ENCODE data around the gene EPAS1. TPM values are rescaled to one million over a fixed set of nuclear protein-coding genes. Genes with fewer than 3 reads are reported as not detected.
A peak's percentile ranks its signal among the peaks of the same experiment; 100 is the strongest.

Gene EPAS1
- total RNA-seq, 1 donor from 2014 or later = 5.1 TPM

DNA sequence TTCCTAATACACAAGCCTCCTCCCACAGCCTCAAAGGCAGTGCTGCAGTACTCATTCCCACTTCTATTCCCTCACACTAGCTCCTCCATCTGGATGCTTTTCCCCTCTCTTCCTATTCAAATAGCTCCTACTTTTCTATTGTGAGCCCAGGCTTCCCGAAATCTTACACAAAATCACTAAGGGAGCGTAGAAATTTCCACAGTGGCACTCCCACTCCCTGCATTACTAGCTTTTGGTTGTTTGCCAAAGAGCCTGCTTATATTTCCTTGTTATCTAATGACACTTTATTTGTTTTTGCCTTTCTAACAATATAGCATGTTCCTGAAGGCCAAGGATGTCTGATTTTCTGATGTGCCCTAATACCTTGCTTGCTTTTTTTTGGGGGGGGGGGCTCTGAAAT lies 10.9 kb downstream of the EPAS1 start:
- peaks cover 14% of the 10 kb centered on the region for H3K27me3 Mint-ChIP-seq
- H3K4me3 Mint-ChIP-seq (ENCODE audit: low read depth) = no peak overlapping the region

DNA sequence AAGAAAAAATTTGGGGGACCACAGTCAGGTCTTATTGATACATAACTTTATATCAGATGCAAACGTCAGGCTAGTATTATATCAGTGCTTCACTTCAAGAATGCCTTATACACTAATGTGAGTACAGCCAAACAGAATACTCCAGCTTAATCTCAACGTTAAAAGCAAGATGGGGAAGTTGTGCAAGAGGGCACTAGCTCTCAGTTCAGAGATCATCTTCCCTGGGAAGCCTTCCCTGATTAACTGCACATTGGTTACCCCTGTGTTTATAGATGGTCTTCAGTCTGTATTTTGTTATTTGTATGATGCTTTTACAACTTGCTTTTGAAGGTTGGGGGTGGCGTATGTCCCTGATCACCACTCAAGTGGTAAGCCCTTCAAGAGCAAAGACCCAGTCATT lies 11.4 kb downstream of the EPAS1 start:
- TF ChIP-seq, protein P1, sequence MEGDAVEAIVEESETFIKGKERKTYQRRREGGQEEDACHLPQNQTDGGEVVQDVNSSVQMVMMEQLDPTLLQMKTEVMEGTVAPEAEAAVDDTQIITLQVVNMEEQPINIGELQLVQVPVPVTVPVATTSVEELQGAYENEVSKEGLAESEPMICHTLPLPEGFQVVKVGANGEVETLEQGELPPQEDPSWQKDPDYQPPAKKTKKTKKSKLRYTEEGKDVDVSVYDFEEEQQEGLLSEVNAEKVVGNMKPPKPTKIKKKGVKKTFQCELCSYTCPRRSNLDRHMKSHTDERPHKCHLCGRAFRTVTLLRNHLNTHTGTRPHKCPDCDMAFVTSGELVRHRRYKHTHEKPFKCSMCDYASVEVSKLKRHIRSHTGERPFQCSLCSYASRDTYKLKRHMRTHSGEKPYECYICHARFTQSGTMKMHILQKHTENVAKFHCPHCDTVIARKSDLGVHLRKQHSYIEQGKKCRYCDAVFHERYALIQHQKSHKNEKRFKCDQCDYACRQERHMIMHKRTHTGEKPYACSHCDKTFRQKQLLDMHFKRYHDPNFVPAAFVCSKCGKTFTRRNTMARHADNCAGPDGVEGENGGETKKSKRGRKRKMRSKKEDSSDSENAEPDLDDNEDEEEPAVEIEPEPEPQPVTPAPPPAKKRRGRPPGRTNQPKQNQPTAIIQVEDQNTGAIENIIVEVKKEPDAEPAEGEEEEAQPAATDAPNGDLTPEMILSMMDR (IDR thresholded peaks at IDR 0.05; ENCODE audit: unreplicated experiment) = no peak
- peaks cover 2% of the 10 kb centered on the region for H3K36me3 Mint-ChIP-seq (ENCODE audit: insufficient read depth)
- no peak overlapping the region for H3K4me3 Mint-ChIP-seq (ENCODE audit: low read depth)
- H3K4me1 Mint-ChIP-seq (ENCODE audit: low read depth) = peaks cover 45% of the 10 kb centered on the region
- H3K27me3 Mint-ChIP-seq = peaks cover 15% of the 10 kb centered on the region
- H3K9me3 Mint-ChIP-seq (ENCODE audit: low read depth) = peaks cover 12% of the 10 kb centered on the region
- no peak overlapping the region for H3K27ac Mint-ChIP-seq
- DNase-seq (ENCODE audit: low spot score, unreplicated experiment) = no peak

More for the DNA sequence above, 10.9 kb downstream of the EPAS1 start:
- no peak for DNase-seq (ENCODE audit: low spot score, unreplicated experiment)
- Mint-ChIP-seq H3K36me3 (ENCODE audit: insufficient read depth) (peaks cover 2% of the 10 kb centered on the region), H3K4me1 (ENCODE audit: low read depth) (peaks cover 49% of the 10 kb centered on the region), H3K9me3 (ENCODE audit: low read depth) (peaks cover 12% of the 10 kb centered on the region), H3K27ac (peak overlapping the region; percentile 29)
- TF ChIP-seq, protein P1 (IDR thresholded peaks at IDR 0.05; ENCODE audit: unreplicated experiment) = no peak

- Mint-ChIP-seq H3K4me3 (ENCODE audit: low read depth) (no peak overlapping the region), H3K4me1 (ENCODE audit: low read depth) (peaks cover 43% of the 10 kb centered on the region), H3K27me3 (peaks cover 15% of the 10 kb centered on the region)
These were observed 12.1 kb downstream of the EPAS1 start for GRCh38 chr2:46309052-46309953.

GRCh38 chr2:46310446-46310845 lies 13.2 kb downstream of the EPAS1 start:
- Mint-ChIP-seq H3K27ac (no peak overlapping the region), H3K27me3 (peaks cover 23% of the 10 kb centered on the region), H3K9me3 (ENCODE audit: low read depth) (peaks cover 4% of the 10 kb centered on the region), H3K4me1 (ENCODE audit: low read depth) (peaks cover 38% of the 10 kb centered on the region), H3K4me3 (ENCODE audit: low read depth) (no peak overlapping the region), H3K36me3 (ENCODE audit: insufficient read depth) (no peaks in the 10 kb centered on the region)
- TF ChIP-seq, protein P1 (IDR thresholded peaks at IDR 0.05; ENCODE audit: unreplicated experiment) = no peak
- DNase-seq (ENCODE audit: low spot score, unreplicated experiment) = no peak

More at GRCh38 chr2:46309052-46309953, 12.1 kb downstream of the EPAS1 start:
- TF ChIP-seq, protein P1 (IDR thresholded peaks at IDR 0.05; ENCODE audit: unreplicated experiment) = no peak
- no peak overlapping the region for H3K27ac Mint-ChIP-seq
- DNase-seq (ENCODE audit: low spot score, unreplicated experiment) = no peak
- H3K9me3 Mint-ChIP-seq (ENCODE audit: low read depth) = peaks cover 12% of the 10 kb centered on the region
- H3K36me3 Mint-ChIP-seq (ENCODE audit: insufficient read depth) = peaks cover 2% of the 10 kb centered on the region

DNA sequence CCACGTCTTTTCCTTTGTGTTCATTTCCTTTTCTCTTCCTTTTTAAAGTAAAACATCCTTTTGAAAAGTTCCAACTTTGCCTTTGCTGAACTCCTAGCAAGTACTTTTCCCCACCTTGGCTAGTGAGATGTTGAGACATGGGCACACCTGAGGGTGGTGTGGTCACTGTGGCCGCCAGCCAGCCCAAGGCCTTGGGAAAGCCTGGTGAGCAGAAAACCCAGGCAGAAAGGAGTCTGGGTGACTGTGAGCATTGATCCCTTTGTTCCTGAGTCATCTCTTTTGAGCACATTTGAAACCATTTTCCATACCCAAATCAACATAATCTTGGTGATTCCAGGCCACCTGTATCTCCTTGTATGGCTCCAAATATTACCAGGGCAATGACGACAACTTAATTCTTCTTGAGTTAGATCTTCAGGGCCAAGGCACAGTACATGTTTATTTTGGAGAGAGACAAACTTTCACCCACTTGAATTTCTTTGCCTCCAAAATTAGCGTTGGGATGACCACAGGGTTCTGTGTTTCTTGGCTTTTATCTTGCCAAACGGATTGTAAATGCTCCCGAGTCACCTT lies 14.5 kb downstream of the EPAS1 start:
- Mint-ChIP-seq H3K27me3 (peaks cover 28% of the 10 kb centered on the region), H3K9me3 (ENCODE audit: low read depth) (peaks cover 4% of the 10 kb centered on the region), H3K27ac (peak overlapping the region; percentile 68), H3K36me3 (ENCODE audit: insufficient read depth) (no peaks in the 10 kb centered on the region), H3K4me1 (ENCODE audit: low read depth) (peaks cover 29% of the 10 kb centered on the region), H3K4me3 (ENCODE audit: low read depth) (no peak overlapping the region)
- TF ChIP-seq, protein P1 (IDR thresholded peaks at IDR 0.05; ENCODE audit: unreplicated experiment) = no peak
- DNase-seq (ENCODE audit: low spot score, unreplicated experiment) = no peak
